Stimulated activated CD4-positive, alpha-beta T cell treated with anti-CD3 and anti-CD28 coated beads, Interleukin-4, amount 100 ng/mL, for 4 hours (primary cell): ENCODE measurements around the gene MPC1.
"Not testable (repeated sequence)": the region's sequence is repeated elsewhere in the genome, so short reads cannot be mapped to it uniquely, and the experiment has no call there.

Experiments used
- DNase-seq, 2 experiments: peaks; one replicate each; pipeline ENCODE4 v3.0.0-alpha.2; 2020

Gene MPC1

GRCh38 chr6:166405386-166405785, 22.6 kb upstream of the MPC1 start:
- DNase-seq: no peak

- DNase-seq: no peak
Measured at GRCh38 chr6:166402582-166403277, 20.0 kb upstream of the MPC1 start.

GRCh38 chr6:166400649-166401250, 18.0 kb upstream of the MPC1 start:
- DNase-seq: peak; percentile 40

GRCh38 chr6:166400181-166400580, 17.4 kb upstream of the MPC1 start:
- no peak for DNase-seq

GRCh38 chr6:166398348-166398747, 15.6 kb upstream of the MPC1 start:
- no peak for DNase-seq

GRCh38 chr6:166397849-166398248, 15.1 kb upstream of the MPC1 start:
- no peak for DNase-seq

GRCh38 chr6:166395778-166396177, 13.0 kb upstream of the MPC1 start:
- DNase-seq: no peak

- no peak for DNase-seq
Measured at GRCh38 chr6:166395351-166395750, 12.6 kb upstream of the MPC1 start.

GRCh38 chr6:166394036-166394892, 11.5 kb upstream of the MPC1 start:
- DNase-seq: no peak

- no peak for DNase-seq
Measured at GRCh38 chr6:166393535-166393823, 10.7 kb upstream of the MPC1 start.

GRCh38 chr6:166392755-166393534, 10.2 kb upstream of the MPC1 start:
- not testable (repeated sequence) for DNase-seq

- no peak for DNase-seq
Measured at GRCh38 chr6:166389119-166389518, 6.4 kb upstream of the MPC1 start.

GRCh38 chr6:166388290-166389004, 5.7 kb upstream of the MPC1 start:
- no peak for DNase-seq

GRCh38 chr6:166387642-166388289, 5.0 kb upstream of the MPC1 start:
- DNase-seq: no peak

GRCh38 chr6:166387098-166387497, 4.4 kb upstream of the MPC1 start:
- DNase-seq: not testable (repeated sequence)

- no peak for DNase-seq
Measured at GRCh38 chr6:166386111-166386510, 3.4 kb upstream of the MPC1 start.

GRCh38 chr6:166383802-166384363, 1.1 kb upstream of the MPC1 start:
- peak in 1 of 2 experiments; percentile 12 for DNase-seq

GRCh38 chr6:166382500-166382932, 224 bp downstream of the MPC1 start:
- DNase-seq: peak in 1 of 2 experiments; percentile 5

- DNase-seq: peak; percentile 52 to 67
Measured at GRCh38 chr6:166381733-166382499, 824 bp downstream of the MPC1 start.

- no peak for DNase-seq
Measured at GRCh38 chr6:166381381-166381732, 1.4 kb downstream of the MPC1 start.

GRCh38 chr6:166379800-166380199, 2.9 kb downstream of the MPC1 start:
- no peak for DNase-seq
